ENCODE results near the gene PDGFA. TPM values are rescaled to one million over a fixed set of nuclear protein-coding genes. Genes with fewer than 3 reads are reported as not detected.

Gene PDGFA
- polyA plus RNA-seq, 1 experiment = 17.4 TPM

- H3K36me3 ChIP-seq (ENCODE audit: control insufficient read depth, insufficient read depth, low read length) = no peaks in the 10 kb centered on the region
- no peak for DNase-seq (ENCODE audit: low read depth)
- POLR2A ChIA-PET = no interaction called here
- no peak for TF ChIP-seq CTCF (IDR thresholded peaks at IDR 0.05; ENCODE audit: insufficient read depth, low read depth, low read length)
- CTCF ChIA-PET = no interaction called here
- peaks cover 10% of the 10 kb centered on the region for H3K27me3 ChIP-seq (ENCODE audit: control insufficient read depth, insufficient read depth, low read length)
- H3K4me3 ChIP-seq (ENCODE audit: low read depth, low read length) = no peak overlapping the region
Measured at GRCh38 chr7:480531-481218, 39.0 kb downstream of the PDGFA start.

GRCh38 chr7:479948-480499 lies 39.6 kb downstream of the PDGFA start:
- ChIA-PET CTCF (no interaction called here), POLR2A (no interaction called here)
- no peak for TF ChIP-seq CTCF (IDR thresholded peaks at IDR 0.05; ENCODE audit: insufficient read depth, low read depth, low read length)
- no peak overlapping the region for H3K4me3 ChIP-seq (ENCODE audit: low read depth, low read length)
- H3K36me3 ChIP-seq (ENCODE audit: control insufficient read depth, insufficient read depth, low read length) = no peaks in the 10 kb centered on the region
- no peak for DNase-seq (ENCODE audit: low read depth)
- peaks cover 8% of the 10 kb centered on the region for H3K27me3 ChIP-seq (ENCODE audit: control insufficient read depth, insufficient read depth, low read length)

- no peaks in the 10 kb centered on the region for H3K36me3 ChIP-seq (ENCODE audit: control insufficient read depth, insufficient read depth, low read length)
- ChIA-PET POLR2A (no interaction called here), CTCF (no interaction called here)
- H3K27me3 ChIP-seq (ENCODE audit: control insufficient read depth, insufficient read depth, low read length) = peaks cover 8% of the 10 kb centered on the region
- no peak for DNase-seq (ENCODE audit: low read depth)
- TF ChIP-seq CTCF (IDR thresholded peaks at IDR 0.05; ENCODE audit: insufficient read depth, low read depth, low read length) = no peak
- H3K4me3 ChIP-seq (ENCODE audit: low read depth, low read length) = no peak overlapping the region
Measured at GRCh38 chr7:479115-479947, 40.3 kb downstream of the PDGFA start.

- no peak for DNase-seq (ENCODE audit: low read depth)
- Histone ChIP-seq H3K27me3 (ENCODE audit: control insufficient read depth, insufficient read depth, low read length) (peaks cover 8% of the 10 kb centered on the region), H3K36me3 (ENCODE audit: control insufficient read depth, insufficient read depth, low read length) (no peaks in the 10 kb centered on the region), H3K4me3 (ENCODE audit: low read depth, low read length) (no peak overlapping the region)
- no peak for TF ChIP-seq CTCF (IDR thresholded peaks at IDR 0.05; ENCODE audit: insufficient read depth, low read depth, low read length)
- ChIA-PET POLR2A (no interaction called here), CTCF (no interaction called here)
Measured at GRCh38 chr7:477626-478220, 41.9 kb downstream of the PDGFA start.

GRCh38 chr7:476736-477360 lies 42.8 kb downstream of the PDGFA start:
- ChIA-PET POLR2A (no interaction called here), CTCF (no interaction called here)
- H3K36me3 ChIP-seq (ENCODE audit: control insufficient read depth, insufficient read depth, low read length) = no peaks in the 10 kb centered on the region
- H3K4me3 ChIP-seq (ENCODE audit: low read depth, low read length) = no peak overlapping the region
- peaks cover 8% of the 10 kb centered on the region for H3K27me3 ChIP-seq (ENCODE audit: control insufficient read depth, insufficient read depth, low read length)
- DNase-seq (ENCODE audit: low read depth) = no peak
- TF ChIP-seq CTCF (IDR thresholded peaks at IDR 0.05; ENCODE audit: insufficient read depth, low read depth, low read length) = no peak

Data from BJ (cell line).